Neuronal stem cell (in vitro differentiated cells): ENCODE data around the gene RNFT2.
"Not testable (repeated sequence)": the region's sequence is repeated elsewhere in the genome, so short reads cannot be mapped to it uniquely, and the experiment has no call there.

Source experiments
- DNase-seq: peaks from one replicate; pipeline ENCODE4 v3.0.0-alpha.2; 2013; ENCODE audit warnings: low spot score
- H2AFZ ChIP-seq: one replicate; pipeline ENCODE4 v1.6.1; 2013; ENCODE audit warnings: mild to moderate bottlenecking, low read length, inconsistent platforms
- H2AK5ac ChIP-seq: 2 replicates; pipeline ENCODE4 v1.6.1; 2013; ENCODE audit warnings: low read depth, mild to moderate bottlenecking, inconsistent platforms, low read length, moderate library complexity, mixed read lengths
- H2BK120ac ChIP-seq: 2 replicates; pipeline ENCODE4 v1.6.1; 2013; ENCODE audit warnings: low read depth, mild to moderate bottlenecking, inconsistent platforms, low read length, moderate library complexity, mixed read lengths
- H2BK12ac ChIP-seq: one replicate; pipeline ENCODE4 v1.6.1; 2013; ENCODE audit warnings: low read length, inconsistent platforms
- H2BK15ac ChIP-seq: 2 replicates; pipeline ENCODE4 v1.6.1; 2013; ENCODE audit warnings: mild to moderate bottlenecking, low read length, inconsistent platforms, mixed read lengths
- H2BK5ac ChIP-seq: one replicate; pipeline ENCODE4 v1.6.1; 2013; ENCODE audit warnings: inconsistent platforms, mild to moderate bottlenecking, low read length, moderate library complexity
- H3K14ac ChIP-seq: one replicate; pipeline ENCODE4 v1.6.1; 2013; ENCODE audit warnings: low read length, inconsistent platforms
- H3K18ac ChIP-seq: 2 replicates; pipeline ENCODE4 v1.6.1; 2013; ENCODE audit warnings: low read length, inconsistent platforms
- H3K23ac ChIP-seq: 2 replicates; pipeline ENCODE4 v1.6.1; 2013; ENCODE audit warnings: low read depth, mild to moderate bottlenecking, mixed read lengths, low read length, inconsistent platforms; ENCODE audit not compliant: poor library complexity
- H3K27ac ChIP-seq: replicated peaks from 3 replicates; pipeline ENCODE4 v1.5.1; 2013; ENCODE audit warnings: low read length, inconsistent platforms
- H3K27me3 ChIP-seq, 3 experiments: 2 replicates each; pipeline ENCODE4 v1.6.1; 2013; ENCODE audit warnings: low read length in 3 of 3, mild to moderate bottlenecking in 2 of 3, inconsistent platforms in 1 of 3, low read depth in 1 of 3, mixed read lengths in 1 of 3, moderate library complexity in 1 of 3; ENCODE audit not compliant: control insufficient read depth in 3 of 3, insufficient read depth in 3 of 3
- H3K36me3 ChIP-seq, 2 donors: replicated peaks in 1 of 2; 2 replicates each; pipeline ENCODE4 v1.6.1; 2013; ENCODE audit warnings: low read length in 2 of 2; ENCODE audit not compliant: control insufficient read depth in 2 of 2, insufficient read depth in 2 of 2
- H3K4ac ChIP-seq: 2 replicates; pipeline ENCODE4 v1.6.1; 2013; ENCODE audit warnings: inconsistent platforms, mild to moderate bottlenecking, low read length, moderate library complexity
- H3K4me1 ChIP-seq, 2 donors: 1 replicate in 1 of 2; 2 replicates in 1 of 2; pipeline ENCODE4 v1.6.1; 2013; ENCODE audit warnings: low read length in 2 of 2, low read depth in 1 of 2; ENCODE audit not compliant: control insufficient read depth in 2 of 2, insufficient read depth in 1 of 2
- H3K4me2 ChIP-seq: one replicate; pipeline ENCODE4 v1.6.1; 2013; ENCODE audit warnings: mild to moderate bottlenecking, low read length, inconsistent platforms; ENCODE audit not compliant: insufficient read depth, poor library complexity, severe bottlenecking
- H3K4me3 ChIP-seq, 2 donors: 2 replicates each; pipeline ENCODE4 v1.5.1; 2013; ENCODE audit warnings: low read length in 2 of 2, mild to moderate bottlenecking in 2 of 2, inconsistent platforms in 1 of 2, moderate library complexity in 1 of 2
- H3K79me1 ChIP-seq: one replicate; pipeline ENCODE4 v1.6.1; 2013; ENCODE audit warnings: low read depth, mild to moderate bottlenecking, inconsistent platforms, low read length, moderate library complexity
- H3K9ac ChIP-seq: one replicate; pipeline ENCODE4 v1.6.1; 2013; ENCODE audit warnings: mild to moderate bottlenecking, low read depth, low read length, inconsistent platforms; ENCODE audit not compliant: poor library complexity
- H3K9me3 ChIP-seq, 2 donors: replicated peaks in 1 of 2; 2 replicates each; pipeline versions ENCODE3 to v1.6.1; 2013; ENCODE audit warnings: low read length in 2 of 2, mild to moderate bottlenecking in 2 of 2, inconsistent platforms in 1 of 2, low read depth in 1 of 2, mixed read lengths in 1 of 2, moderate library complexity in 1 of 2; ENCODE audit not compliant: control insufficient read depth in 2 of 2, insufficient read depth in 1 of 2
- H4K8ac ChIP-seq: one replicate; pipeline ENCODE4 v1.6.1; 2013; ENCODE audit warnings: low read depth, mild to moderate bottlenecking, inconsistent platforms, low read length, moderate library complexity
- H4K91ac ChIP-seq: one replicate; pipeline ENCODE4 v1.6.1; 2013; ENCODE audit warnings: low read length, low read depth, mild to moderate bottlenecking, inconsistent platforms; ENCODE audit not compliant: poor library complexity
- WGBS, 2 donors: extraction: QIAGEN DNeasy Blood & Tissue Kit; methylation state at CpG; one replicate each; pipeline ENCODE4 v1.1.7; 2013; ENCODE audit warnings: missing lambda C conversion rate in 2 of 2, mixed read lengths in 1 of 2; ENCODE audit not compliant: insufficient read length in 2 of 2, insufficient replicate concordance in 1 of 2; ENCODE audit errors: extremely low coverage in 2 of 2; 5-methylcytosine and 5-hydroxymethylcytosine counted together

The RNFT2 gene

DNA sequence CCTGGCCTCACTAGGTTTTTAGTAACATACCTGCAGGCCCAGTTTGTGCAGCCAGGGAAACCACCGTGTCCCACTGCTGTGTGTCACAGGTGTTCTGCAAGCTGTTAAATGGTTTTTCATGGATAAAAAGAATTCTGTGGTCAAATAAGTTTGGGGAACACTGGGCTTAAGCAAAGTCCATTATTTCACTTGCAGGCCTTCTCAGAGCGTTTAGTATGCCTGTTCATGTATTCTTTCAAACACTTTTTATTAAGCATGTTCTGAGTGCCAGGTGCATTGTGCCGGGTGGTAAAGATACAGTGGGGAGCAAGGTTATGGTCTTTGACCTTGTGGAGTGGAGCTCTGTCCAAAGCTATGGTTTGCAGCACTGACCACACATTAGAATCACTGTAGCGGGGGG, 7.4 kb downstream of the RNFT2 start:
- no peak overlapping the region for H2BK15ac ChIP-seq
- H3K4me3 ChIP-seq, result no peak overlapping the region
- no peak overlapping the region for H3K14ac ChIP-seq
- no peak overlapping the region for H4K8ac ChIP-seq
- H3K23ac ChIP-seq, result no peak overlapping the region
- H2AFZ ChIP-seq, result no peak overlapping the region
- no peak overlapping the region for H2BK5ac ChIP-seq
- no peak overlapping the region for H3K4ac ChIP-seq
- no peak overlapping the region for H2AK5ac ChIP-seq
- H3K18ac ChIP-seq, result no peak overlapping the region
- H3K4me2 ChIP-seq, result no peak overlapping the region
- no peaks in the 10 kb centered on the region for H3K27me3 ChIP-seq
- H3K4me1 ChIP-seq, result no peaks in the 10 kb centered on the region
- no peak overlapping the region for H2BK120ac ChIP-seq
- H3K79me1 ChIP-seq, result peaks cover 7% of the 10 kb centered on the region
- no peak overlapping the region for H3K27ac ChIP-seq
- no peak overlapping the region for H3K9ac ChIP-seq
- no peak overlapping the region for H2BK12ac ChIP-seq
- DNase-seq, result no peak
- H3K9me3 ChIP-seq, result no peaks in the 10 kb centered on the region
- no CpG with 5 or more reads among the region's 4 CpGs for WGBS, 2 donors
- H4K91ac ChIP-seq, result no peak overlapping the region
- peaks cover 36 to 61% of the 10 kb centered on the region in 2 donors for H3K36me3 ChIP-seq

DNA sequence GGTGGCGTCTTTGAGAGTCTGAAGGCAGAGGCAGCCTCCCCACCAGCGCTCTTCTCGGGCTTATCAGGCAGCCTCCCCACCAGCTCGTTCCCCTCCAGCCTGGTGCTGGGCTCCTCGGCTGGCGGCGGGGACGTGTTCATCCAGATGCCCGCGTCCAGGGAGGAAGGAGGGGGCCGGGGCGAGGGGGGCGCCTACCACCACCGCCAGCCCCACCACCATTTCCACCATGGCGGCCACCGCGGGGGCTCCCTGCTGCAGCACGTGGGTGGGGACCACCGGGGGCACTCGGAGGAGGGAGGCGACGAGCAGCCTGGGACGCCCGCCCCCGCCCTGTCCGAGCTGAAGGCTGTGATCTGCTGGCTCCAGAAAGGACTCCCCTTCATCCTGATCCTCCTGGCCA, 11.8 kb downstream of the RNFT2 start:
- Histone ChIP-seq H2BK5ac (no peak overlapping the region), H3K27me3 (no peaks in the 10 kb centered on the region), H3K79me1 (peaks cover 5% of the 10 kb centered on the region), H4K8ac (no peak overlapping the region), H2BK15ac (no peak overlapping the region), H3K27ac (no peak overlapping the region), H2AFZ (no peak overlapping the region), H3K36me3 (peaks cover 20 to 59% of the 10 kb centered on the region in 2 donors), H2BK120ac (no peak overlapping the region), H3K14ac (no peak overlapping the region), H3K23ac (no peak overlapping the region), H3K9ac (no peak overlapping the region), H3K4me3 (no peak overlapping the region), H3K4me1 (no peaks in the 10 kb centered on the region), H2BK12ac (no peak overlapping the region), H2AK5ac (no peak overlapping the region), H3K4ac (no peak overlapping the region), H4K91ac (no peak overlapping the region), H3K18ac (no peak overlapping the region), H3K9me3 (no peaks in the 10 kb centered on the region), H3K4me2 (no peak overlapping the region)
- no CpG with 5 or more reads among the region's 26 CpGs for WGBS, 2 donors
- no peak for DNase-seq

DNA sequence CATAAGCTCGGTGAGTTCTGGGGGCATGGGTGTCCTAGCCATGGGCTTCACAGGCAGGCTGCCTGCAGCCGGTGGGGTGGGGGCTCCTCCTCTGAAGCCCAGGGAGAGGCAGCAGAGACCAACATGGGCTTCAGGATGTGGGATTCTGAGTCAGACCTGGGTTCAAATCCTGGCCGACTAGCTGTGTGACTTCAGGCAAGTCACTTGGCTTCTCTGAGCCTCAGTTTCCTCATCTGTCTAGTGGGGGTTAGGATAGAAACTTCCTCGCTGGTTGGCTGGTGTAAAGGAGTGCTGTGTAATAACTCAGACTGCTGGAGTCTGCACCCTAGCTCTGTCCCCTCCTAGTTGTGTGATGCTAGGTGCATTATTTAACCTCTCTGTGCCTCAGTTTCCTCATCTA, 12.2 kb downstream of the RNFT2 start:
- Histone ChIP-seq H4K91ac (no peak overlapping the region), H2BK120ac (no peak overlapping the region), H3K4ac (no peak overlapping the region), H3K9me3 (no peaks in the 10 kb centered on the region), H3K27ac (no peak overlapping the region), H3K18ac (no peak overlapping the region), H2AK5ac (no peak overlapping the region), H2BK5ac (no peak overlapping the region), H3K4me1 (no peaks in the 10 kb centered on the region), H3K4me2 (no peak overlapping the region), H3K79me1 (peaks cover 5% of the 10 kb centered on the region), H2BK12ac (no peak overlapping the region), H3K9ac (no peak overlapping the region), H3K4me3 (no peak overlapping the region), H3K36me3 (peaks cover 20 to 58% of the 10 kb centered on the region in 2 donors), H3K14ac (no peak overlapping the region), H3K27me3 (no peaks in the 10 kb centered on the region), H2AFZ (no peak overlapping the region), H4K8ac (no peak overlapping the region), H3K23ac (no peak overlapping the region), H2BK15ac (no peak overlapping the region)
- no CpG with 5 or more reads among the region's 4 CpGs for WGBS, 2 donors
- DNase-seq, result no peak

DNA sequence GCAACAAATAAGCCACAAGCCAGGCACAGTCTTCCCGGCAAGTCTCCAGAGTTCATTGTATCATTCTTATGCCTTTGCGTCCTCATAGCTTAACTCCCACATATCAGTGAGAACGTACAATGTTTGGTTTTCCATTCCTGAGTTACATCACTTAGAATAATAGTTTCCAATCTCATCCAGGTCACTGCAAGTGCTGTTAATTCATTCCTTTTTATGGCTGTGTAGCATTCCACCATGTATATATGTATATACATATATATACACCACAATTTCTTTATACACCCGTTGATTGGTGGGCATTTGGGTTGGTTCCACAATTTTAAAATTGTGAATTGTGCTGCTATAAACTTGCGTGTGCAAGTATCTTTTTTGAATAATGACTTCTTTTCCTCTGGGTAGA, 16.0 kb downstream of the RNFT2 start:
- not testable (repeated sequence) for H2BK5ac ChIP-seq, H3K9me3 ChIP-seq, H3K4me2 ChIP-seq, H2AK5ac ChIP-seq, H2BK15ac ChIP-seq, H2BK12ac ChIP-seq, H2BK120ac ChIP-seq, H2AFZ ChIP-seq, H3K79me1 ChIP-seq, H3K4ac ChIP-seq, H4K91ac ChIP-seq, H3K9ac ChIP-seq, H4K8ac ChIP-seq, H3K18ac ChIP-seq, H3K27ac ChIP-seq, DNase-seq, H3K4me1 ChIP-seq, H3K27me3 ChIP-seq, H3K23ac ChIP-seq
- WGBS, 2 donors, result no CpG with 5 or more reads among the region's 5 CpGs
- Histone ChIP-seq H3K36me3 (peaks cover 10 to 55% of the 10 kb centered on the region in 2 donors), H3K4me3 (peak overlapping the region in 1 of 2 donors; percentile 69), H3K14ac (peak overlapping the region; percentile 47)
